Dendritic cell treated with granulocyte-macrophage colony-stimulating factor and Interleukin-4, amounts not matched to agents 40 ng/mL and 50 ng/mL, for 4 days (primary cell): ENCODE data around the gene DEGS1.

Source experiments
- H3K27ac Mint-ChIP-seq: one replicate; pipeline ENCODE4 v1.8.0; 2022; ENCODE audit warnings: mild to moderate bottlenecking, mixed read lengths
- H3K27me3 Mint-ChIP-seq: one replicate; pipeline ENCODE4 v1.8.0; 2022; ENCODE audit warnings: mild to moderate bottlenecking, mixed read lengths
- H3K36me3 Mint-ChIP-seq: one replicate; pipeline ENCODE4 v1.8.0; 2022; ENCODE audit warnings: low read depth, mixed read lengths
- H3K4me1 Mint-ChIP-seq: one replicate; pipeline ENCODE4 v1.8.0; 2022; ENCODE audit warnings: low read depth, mixed read lengths
- H3K4me3 Mint-ChIP-seq: one replicate; pipeline ENCODE4 v1.8.0; 2022; ENCODE audit warnings: mild to moderate bottlenecking, moderate library complexity, mixed read lengths
- H3K9me3 Mint-ChIP-seq: one replicate; pipeline ENCODE4 v1.8.0; 2022; ENCODE audit warnings: mixed read lengths
- intact Hi-C: fragments of 100-400 bp; cut with micrococcal nuclease; formaldehyde crosslinking; loops from one replicate; pipeline ENCODE4 v1.15.0; 2022

Gene DEGS1

DNA sequence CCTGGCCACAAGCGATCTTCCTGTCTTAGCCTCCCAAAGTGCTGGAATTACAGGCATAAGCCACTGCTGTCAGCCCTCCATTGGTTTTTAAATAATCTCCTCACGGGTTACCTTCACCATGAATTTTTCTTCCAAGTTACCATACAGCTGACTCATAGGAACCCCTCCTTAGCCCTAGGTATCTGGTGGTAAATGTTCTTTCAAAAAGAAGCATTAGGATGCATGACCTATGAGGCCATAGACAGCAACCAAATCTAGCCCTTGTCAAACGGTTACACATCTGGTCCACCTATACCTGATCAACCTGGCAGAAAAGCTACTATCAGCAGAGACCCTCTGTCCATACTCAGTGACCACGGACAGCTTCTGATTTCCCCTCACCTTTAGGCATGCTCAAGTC lies 12.7 kb upstream of the DEGS1 start:
- H3K4me1 Mint-ChIP-seq = peaks cover 41% of the 10 kb centered on the region
- intact Hi-C loops = loop anchor here (5.0 kb wide), 1 partner anchor 77 kb away; no protein-coding TSS in a partner anchor
- peak overlapping the region; percentile 39 for H3K27ac Mint-ChIP-seq

DNA sequence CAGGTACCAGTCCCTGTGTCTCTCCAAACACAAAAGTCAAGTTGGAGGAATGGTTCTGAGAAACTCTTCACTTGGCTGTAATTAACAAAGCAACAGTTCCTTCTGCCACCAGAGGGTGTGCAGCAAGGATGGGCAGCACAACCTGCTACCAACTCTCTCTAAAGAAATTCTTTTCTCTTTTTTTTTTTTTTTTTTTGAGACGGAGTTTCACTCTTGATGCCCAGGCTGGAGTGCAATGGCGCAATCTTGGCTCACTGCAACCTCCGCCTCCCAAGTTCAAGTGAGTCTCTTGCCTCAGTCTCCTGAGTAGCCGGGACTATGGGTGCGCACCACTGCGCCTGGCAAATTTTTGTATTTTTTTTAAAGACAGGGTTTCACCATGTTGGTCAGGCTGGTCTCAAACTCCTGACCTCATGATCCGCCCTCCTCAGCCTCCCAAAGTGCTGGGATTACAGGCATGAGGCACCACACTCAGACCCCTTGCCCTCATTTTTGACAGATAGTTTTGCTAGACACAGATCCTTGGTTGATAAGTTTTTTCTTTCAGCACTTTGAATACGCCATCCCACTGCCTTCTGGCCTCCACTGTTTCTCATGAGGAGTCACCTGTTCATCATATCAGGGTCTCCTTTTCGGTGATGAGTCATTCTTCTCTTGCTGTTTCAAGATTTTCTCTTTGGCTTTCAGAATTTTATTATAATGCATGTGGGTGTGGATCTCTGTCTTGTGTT lies 12.1 kb upstream of the DEGS1 start:
- Mint-ChIP-seq H3K27me3 (peaks cover 8% of the 10 kb centered on the region), H3K27ac (peak overlapping the region; percentile 39), H3K36me3 (no peaks in the 10 kb centered on the region), H3K4me3 (no peak overlapping the region), H3K9me3 (no peaks in the 10 kb centered on the region), H3K4me1 (peaks cover 47% of the 10 kb centered on the region)
- intact Hi-C loops = loop anchor here (5.0 kb wide), 1 partner anchor 76 kb away; no protein-coding TSS in a partner anchor

More for the DNA sequence above, 12.7 kb upstream of the DEGS1 start:
- H3K9me3 Mint-ChIP-seq = no peaks in the 10 kb centered on the region
- peaks cover 2% of the 10 kb centered on the region for H3K27me3 Mint-ChIP-seq
- H3K4me3 Mint-ChIP-seq = no peak overlapping the region
- H3K36me3 Mint-ChIP-seq = no peaks in the 10 kb centered on the region

DNA sequence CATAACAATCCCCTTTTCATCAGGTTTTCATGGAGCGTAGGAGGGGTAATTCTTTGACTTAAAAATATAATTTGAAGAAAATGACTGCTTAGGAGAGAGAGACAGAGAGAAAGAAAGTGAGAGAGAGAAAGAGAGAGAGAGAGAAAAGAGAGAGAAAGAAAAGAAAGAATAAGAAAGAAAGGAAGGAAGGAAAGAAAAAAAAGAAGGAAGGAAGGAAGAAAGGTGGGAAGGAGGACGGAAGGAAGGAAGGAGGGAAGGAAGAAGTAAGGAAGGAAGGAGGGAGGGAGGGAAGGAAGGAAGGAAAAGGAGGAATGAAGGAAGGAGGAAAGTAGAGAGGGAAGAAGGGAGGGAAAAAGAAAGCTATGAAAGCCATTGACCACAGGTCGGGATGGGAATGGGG lies 10.8 kb upstream of the DEGS1 start:
- peaks cover 49% of the 10 kb centered on the region for H3K4me1 Mint-ChIP-seq
- H3K9me3 Mint-ChIP-seq = no peaks in the 10 kb centered on the region
- no peaks in the 10 kb centered on the region for H3K36me3 Mint-ChIP-seq
- intact Hi-C loops = loop anchor here (5.0 kb wide), 1 partner anchor 75 kb away; no protein-coding TSS in a partner anchor
- peaks cover 12% of the 10 kb centered on the region for H3K27me3 Mint-ChIP-seq
- no peak overlapping the region for H3K4me3 Mint-ChIP-seq
- H3K27ac Mint-ChIP-seq = no peak overlapping the region

DNA sequence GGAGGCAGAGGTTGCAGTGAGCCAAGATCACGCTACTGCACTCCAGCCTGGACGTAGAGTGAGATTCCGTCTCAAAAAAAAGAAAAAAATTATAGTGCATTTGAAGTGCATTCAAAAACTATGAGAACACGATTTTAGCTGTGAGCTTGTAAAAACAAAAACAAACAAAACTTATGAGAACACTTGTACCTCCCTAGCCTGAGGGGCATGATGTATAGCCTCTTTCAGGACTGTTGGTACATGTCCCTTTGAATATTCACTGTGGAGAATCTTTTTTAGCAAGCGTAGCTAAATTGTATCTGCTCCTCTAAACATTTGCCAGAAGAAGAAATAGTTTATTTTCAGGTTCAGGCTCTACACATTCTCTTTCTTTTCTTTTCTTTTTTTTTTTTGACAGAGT lies 9.5 kb upstream of the DEGS1 start:
- H3K9me3 Mint-ChIP-seq = no peaks in the 10 kb centered on the region
- H3K4me1 Mint-ChIP-seq = peaks cover 49% of the 10 kb centered on the region
- intact Hi-C loops = loop anchor here (5.0 kb wide), 1 partner anchor 74 kb away; no protein-coding TSS in a partner anchor
- no peak overlapping the region for H3K27ac Mint-ChIP-seq
- H3K36me3 Mint-ChIP-seq = no peaks in the 10 kb centered on the region
- no peak overlapping the region for H3K4me3 Mint-ChIP-seq
- H3K27me3 Mint-ChIP-seq = peaks cover 12% of the 10 kb centered on the region

DNA sequence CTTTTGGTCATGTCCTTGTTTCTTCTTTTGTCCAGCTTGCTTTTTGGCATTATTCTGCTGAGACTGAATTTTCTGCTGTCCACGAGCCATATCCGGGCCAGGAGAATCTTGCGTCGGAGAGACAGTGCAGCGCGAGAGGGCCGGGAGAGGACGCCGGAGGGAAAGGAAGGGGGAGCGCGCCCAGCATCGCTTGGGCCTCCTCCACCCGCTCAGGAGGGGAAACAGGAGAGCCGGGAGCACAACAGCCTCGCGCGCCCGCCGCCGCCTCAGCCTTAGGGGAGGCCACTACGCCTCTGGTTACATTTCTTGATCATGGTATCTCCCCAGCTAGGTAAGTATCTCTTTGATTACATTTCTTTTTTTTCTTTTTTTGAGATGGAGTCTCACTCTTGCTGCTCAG lies 7.4 kb upstream of the DEGS1 start:
- no peaks in the 10 kb centered on the region for H3K36me3 Mint-ChIP-seq
- intact Hi-C loops = no loop called here
- H3K27me3 Mint-ChIP-seq = peaks cover 12% of the 10 kb centered on the region
- H3K9me3 Mint-ChIP-seq = no peaks in the 10 kb centered on the region
- H3K4me3 Mint-ChIP-seq = peak overlapping the region; percentile 26
- H3K27ac Mint-ChIP-seq = no peak overlapping the region
- H3K4me1 Mint-ChIP-seq = peaks cover 28% of the 10 kb centered on the region

DNA sequence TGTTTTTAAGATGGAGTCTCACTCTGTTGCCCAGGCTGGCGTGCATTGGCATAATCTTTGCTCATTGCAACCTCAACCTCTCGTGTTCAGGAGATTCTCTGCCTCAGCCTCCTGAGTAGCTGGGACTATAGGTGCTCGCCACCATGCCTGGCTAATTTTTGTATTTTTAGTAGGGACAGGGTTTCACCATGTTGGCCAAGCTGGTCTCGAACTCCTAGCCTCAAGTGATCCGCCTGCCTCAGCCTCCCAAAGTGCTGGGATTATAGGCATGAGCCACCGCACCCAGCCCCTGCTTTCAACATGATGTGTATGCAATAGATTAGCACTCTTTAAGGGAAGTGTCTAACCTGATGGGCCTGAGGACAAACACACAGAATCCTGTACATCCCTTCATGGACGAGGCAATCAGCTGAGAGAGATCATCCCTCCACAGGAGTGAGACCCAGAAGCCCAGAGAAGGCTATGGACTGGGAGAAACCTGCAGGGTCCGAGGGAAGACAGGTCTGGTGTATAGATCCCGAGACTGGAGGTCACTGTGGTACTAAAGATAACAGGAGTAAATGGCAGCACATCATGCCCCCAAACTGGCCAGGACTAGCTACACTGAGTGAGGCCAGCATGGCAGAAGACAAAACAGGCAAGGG lies 5.6 kb upstream of the DEGS1 start:
- H3K9me3 Mint-ChIP-seq = no peaks in the 10 kb centered on the region
- intact Hi-C loops = no loop called here
- H3K36me3 Mint-ChIP-seq = no peaks in the 10 kb centered on the region
- H3K27ac Mint-ChIP-seq = no peak overlapping the region
- H3K4me1 Mint-ChIP-seq = peaks cover 13% of the 10 kb centered on the region
- no peak overlapping the region for H3K4me3 Mint-ChIP-seq
- H3K27me3 Mint-ChIP-seq = peaks cover 12% of the 10 kb centered on the region

DNA sequence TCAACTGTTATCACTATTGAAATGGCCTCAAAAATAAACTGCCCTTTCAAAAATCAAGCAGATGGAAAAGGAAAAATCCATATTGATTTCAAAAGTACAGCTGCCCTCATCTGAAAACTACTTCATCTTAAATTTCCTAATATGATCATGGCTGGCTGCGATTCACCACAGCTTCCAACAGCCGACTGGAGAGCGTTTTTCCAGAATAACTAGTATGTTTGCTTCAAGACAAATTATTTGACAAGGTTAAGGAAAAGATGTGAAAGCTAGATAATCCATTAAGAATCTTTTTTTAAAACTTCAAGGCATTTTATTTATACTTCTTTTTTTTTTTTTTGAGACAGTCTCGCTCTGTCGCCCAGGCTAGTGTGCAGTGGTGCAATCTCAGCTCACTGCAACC lies 4.1 kb upstream of the DEGS1 start:
- intact Hi-C loops = no loop called here
- Mint-ChIP-seq H3K9me3 (no peaks in the 10 kb centered on the region), H3K4me3 (no peak overlapping the region), H3K27ac (no peak overlapping the region), H3K36me3 (peaks cover 12% of the 10 kb centered on the region), H3K27me3 (peaks cover 10% of the 10 kb centered on the region), H3K4me1 (peaks cover 18% of the 10 kb centered on the region)

DNA sequence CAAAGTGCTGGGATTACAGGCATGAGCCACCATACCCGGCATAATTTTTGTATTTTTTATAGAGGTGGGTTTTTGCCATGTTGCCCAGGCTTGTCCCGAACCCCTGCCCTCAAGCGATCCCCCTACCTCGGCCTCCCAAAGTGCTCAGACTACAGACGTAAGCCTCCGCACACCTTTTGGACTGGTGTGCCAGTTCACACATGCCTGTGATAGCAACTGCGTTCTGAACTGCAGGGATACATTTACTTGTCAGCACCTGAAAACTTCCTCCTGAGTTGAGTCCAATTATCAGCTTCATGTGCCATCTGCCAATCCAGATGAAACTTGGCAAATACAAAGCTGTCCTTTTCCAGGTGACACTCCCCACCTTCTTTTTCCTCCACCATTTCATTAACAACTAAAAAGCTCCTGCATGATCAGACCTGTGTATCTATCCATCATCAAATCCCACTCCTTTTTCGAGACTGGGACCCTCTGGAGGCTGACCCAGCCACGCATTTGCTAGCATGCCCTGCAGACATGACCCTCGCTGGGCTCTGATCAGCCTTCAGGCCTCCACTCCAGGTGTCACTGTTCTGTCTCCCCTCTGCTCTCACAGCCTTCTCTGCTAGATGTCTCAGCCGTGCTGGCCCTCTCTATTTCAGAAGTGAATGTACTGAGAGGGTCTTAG lies 2.1 kb upstream of the DEGS1 start:
- Mint-ChIP-seq H3K27me3 (peaks cover 4% of the 10 kb centered on the region), H3K36me3 (peaks cover 32% of the 10 kb centered on the region), H3K27ac (no peak overlapping the region), H3K4me1 (peaks cover 30% of the 10 kb centered on the region), H3K9me3 (no peaks in the 10 kb centered on the region), H3K4me3 (no peak overlapping the region)
- intact Hi-C loops = no loop called here

DNA sequence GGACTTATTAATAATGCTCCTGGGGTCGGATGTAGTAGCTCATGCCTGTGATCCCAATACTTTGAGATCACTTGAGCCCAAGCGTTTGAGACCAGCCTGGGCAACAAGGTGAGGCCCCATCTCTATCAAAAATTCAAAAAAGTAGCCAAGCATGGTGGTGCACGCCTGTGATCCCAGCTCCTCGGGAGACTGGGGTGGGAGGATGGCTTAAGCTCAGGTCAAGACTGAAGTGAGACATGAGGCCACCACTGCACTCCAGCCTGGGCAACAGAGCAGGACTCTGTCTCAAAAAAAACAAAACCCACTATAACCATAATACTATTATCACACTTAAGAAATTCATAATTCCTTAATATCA lies 1.6 kb upstream of the DEGS1 start:
- Mint-ChIP-seq H3K27me3 (no peaks in the 10 kb centered on the region), H3K36me3 (peaks cover 37% of the 10 kb centered on the region), H3K4me3 (no peak overlapping the region), H3K27ac (no peak overlapping the region), H3K9me3 (no peaks in the 10 kb centered on the region), H3K4me1 (peaks cover 31% of the 10 kb centered on the region)
- intact Hi-C loops = no loop called here

DNA sequence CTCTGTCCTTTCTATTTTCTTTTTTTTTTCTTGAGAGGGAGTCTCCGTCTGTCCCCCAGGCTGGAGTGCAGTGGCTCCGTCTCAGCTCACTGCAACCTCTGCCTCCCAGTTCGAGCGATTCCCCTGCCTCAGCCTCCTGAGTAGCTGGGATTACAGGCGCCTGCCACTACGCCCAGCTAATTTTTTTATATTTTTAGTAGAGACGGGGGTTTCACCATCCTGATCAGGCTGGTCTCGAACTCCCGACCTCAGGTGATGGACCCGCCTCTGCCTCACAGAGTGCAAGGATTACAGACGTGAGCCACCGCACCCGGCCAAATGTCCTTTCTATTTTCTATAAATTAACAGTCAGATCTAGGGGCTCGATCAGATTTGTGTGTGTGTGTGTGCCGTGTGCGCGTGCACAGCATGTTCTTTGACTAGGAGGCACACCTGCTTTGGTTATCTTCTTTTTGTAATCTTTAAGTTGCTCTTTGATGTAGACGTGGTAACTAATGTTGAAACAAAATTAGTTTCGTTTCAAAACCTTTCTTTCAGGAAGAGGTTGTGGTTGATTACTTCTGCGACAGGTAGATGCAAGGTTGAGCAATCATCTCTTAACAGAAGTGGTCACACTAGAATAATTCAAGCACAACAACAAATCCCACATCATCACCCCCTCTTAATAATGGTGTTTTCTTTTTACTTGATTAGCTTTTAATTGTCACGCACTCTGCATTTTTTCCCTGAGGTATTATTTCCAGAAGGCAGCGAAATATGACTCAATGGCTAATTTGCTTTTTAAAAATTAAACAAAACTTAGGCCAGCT lies 779 bp upstream of the DEGS1 start:
- intact Hi-C loops = loop anchor here (2.0 kb wide), 1 partner anchor 13 kb away; no protein-coding TSS in a partner anchor
- Mint-ChIP-seq H3K27ac (peak overlapping the region; percentile 90), H3K4me1 (peaks cover 34% of the 10 kb centered on the region), H3K27me3 (no peaks in the 10 kb centered on the region), H3K9me3 (no peaks in the 10 kb centered on the region), H3K36me3 (peaks cover 45% of the 10 kb centered on the region), H3K4me3 (peak overlapping the region; percentile 95)

DNA sequence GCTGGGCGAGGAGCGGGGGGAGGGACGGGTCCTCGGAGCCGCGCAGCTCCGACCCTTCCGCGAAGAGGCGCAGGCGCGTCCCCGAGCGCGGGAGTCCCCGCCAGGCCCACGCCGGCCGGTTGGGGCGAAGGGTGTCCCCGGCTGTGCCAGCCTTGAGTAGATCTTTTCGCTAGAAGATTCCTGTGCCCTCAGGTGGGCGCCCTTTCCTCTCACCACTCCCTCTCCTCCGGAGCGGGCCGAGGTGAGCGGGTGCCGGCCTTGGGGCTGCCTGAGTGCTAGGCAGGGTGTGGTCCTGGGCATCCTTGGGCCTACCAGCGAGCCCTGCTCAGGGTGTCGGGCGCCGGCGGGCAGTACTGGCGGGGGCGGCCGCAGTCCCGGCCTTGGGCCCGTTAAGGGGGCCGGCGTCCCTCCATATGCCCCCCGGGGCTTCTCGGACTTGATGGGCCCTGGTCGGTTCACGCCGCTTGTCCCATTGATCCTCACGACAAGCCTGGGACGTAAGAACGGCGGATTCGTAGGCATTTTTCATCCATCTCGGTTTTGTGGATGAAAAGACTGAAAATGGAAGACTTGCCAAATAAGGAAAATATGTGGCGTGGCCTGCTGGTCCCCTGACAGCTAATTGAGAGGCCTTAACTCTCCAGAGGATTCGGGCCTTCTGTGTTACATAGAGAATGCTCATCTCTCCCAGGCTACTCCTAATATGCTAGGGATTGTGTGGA lies 712 bp downstream of the DEGS1 start:
- Mint-ChIP-seq H3K9me3 (no peaks in the 10 kb centered on the region), H3K4me1 (peaks cover 39% of the 10 kb centered on the region)

DNA sequence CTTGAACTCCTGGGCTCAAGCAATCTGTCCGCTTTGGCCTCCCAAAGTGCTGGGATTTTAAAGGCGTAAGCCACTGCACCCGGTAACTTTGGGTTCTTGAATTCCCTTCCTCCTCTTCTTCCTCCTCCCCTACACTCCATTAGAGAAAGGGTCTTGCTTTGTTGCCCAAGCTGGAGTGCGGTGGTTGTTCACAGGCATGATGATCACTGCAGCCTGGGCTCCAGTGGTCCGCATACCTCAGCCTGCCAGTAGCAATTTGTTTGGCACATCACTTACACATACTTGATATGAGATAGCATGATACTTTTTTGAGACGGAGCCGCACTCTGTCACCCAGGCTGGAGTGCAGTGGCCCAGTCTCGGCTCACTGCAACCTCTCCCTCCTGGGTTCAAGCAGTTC lies 2.2 kb downstream of the DEGS1 start:
- Mint-ChIP-seq H3K4me3 (peak overlapping the region; percentile 95), H3K4me1 (peaks cover 40% of the 10 kb centered on the region), H3K9me3 (no peaks in the 10 kb centered on the region), H3K27ac (peak overlapping the region; percentile 90), H3K36me3 (peaks cover 63% of the 10 kb centered on the region), H3K27me3 (no peaks in the 10 kb centered on the region)
- intact Hi-C loops = loop anchor here (5.0 kb wide), 1 partner anchor 37 kb away; no protein-coding TSS in a partner anchor

More for the DNA sequence above, 712 bp downstream of the DEGS1 start:
- peaks cover 54% of the 10 kb centered on the region for H3K36me3 Mint-ChIP-seq
- H3K4me3 Mint-ChIP-seq = peak overlapping the region; percentile 95
- no peaks in the 10 kb centered on the region for H3K27me3 Mint-ChIP-seq
- intact Hi-C loops = loop anchor here (2.0 kb wide), 1 partner anchor 15 kb away; no protein-coding TSS in a partner anchor
- peak overlapping the region; percentile 90 for H3K27ac Mint-ChIP-seq

DNA sequence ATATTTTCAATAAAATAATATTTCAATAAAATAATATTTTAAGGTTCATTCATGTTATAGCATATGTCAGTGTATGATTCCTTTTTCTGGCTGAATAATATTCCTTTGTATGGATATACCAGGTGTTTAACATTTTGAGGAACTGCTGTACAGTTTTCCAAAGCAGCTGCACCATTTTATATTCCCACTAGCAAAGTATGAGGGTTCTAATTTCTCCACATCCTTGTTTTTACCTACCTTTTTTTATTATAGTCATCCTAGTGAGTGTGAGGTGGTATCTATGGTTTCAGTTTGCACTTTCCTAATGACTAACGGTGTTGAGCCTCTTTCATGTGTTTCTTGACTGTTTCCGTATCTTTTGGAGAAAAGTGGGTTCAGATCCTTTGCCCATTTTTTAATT lies 5.2 kb downstream of the DEGS1 start:
- intact Hi-C loops = loop anchor here (5.0 kb wide), 1 partner anchor 34 kb away; no protein-coding TSS in a partner anchor
- Mint-ChIP-seq H3K4me3 (no peak overlapping the region), H3K36me3 (peaks cover 87% of the 10 kb centered on the region), H3K4me1 (peaks cover 38% of the 10 kb centered on the region), H3K9me3 (no peaks in the 10 kb centered on the region), H3K27me3 (no peaks in the 10 kb centered on the region), H3K27ac (no peak overlapping the region)
